Activated CD4-positive, alpha-beta memory T cell treated with anti-CD3 and anti-CD28 coated beads for 36 hours (primary cell): ENCODE results near the gene XPR1. TPM values are rescaled to one million over a fixed set of nuclear protein-coding genes. Genes with fewer than 3 reads are reported as not detected.

Source experiments
- CTCF ChIA-PET: fragments of 350-600 bp; sonication (Branson Sonifier 250); formaldehyde crosslinking; loops from one replicate; lab custom pipeline; 2021; ENCODE audit warnings: antibody characterized with exemption, inconsistent platforms; lab: Charles Lee
- POLR2A ChIA-PET: fragments of 350-600 bp; sonication (Branson Sonifier 250); formaldehyde crosslinking; loops from one replicate; lab custom pipeline; 2021; ENCODE audit warnings: antibody characterized with exemption; lab: Charles Lee
- DNase-seq: peaks from one replicate; pipeline ENCODE4 v3.0.0-alpha.2; 2020
- H3K27ac Mint-ChIP-seq: one replicate; pipeline ENCODE4 v1.8.0; 2021; ENCODE audit warnings: mixed read lengths
- H3K27me3 Mint-ChIP-seq: one replicate; pipeline ENCODE4 v1.8.0; 2021; ENCODE audit warnings: mixed read lengths
- H3K36me3 Mint-ChIP-seq: one replicate; pipeline ENCODE4 v1.8.0; 2021; ENCODE audit warnings: mixed read lengths
- H3K4me1 Mint-ChIP-seq: one replicate; pipeline ENCODE4 v1.8.0; 2021; ENCODE audit warnings: low read depth, mixed read lengths
- H3K4me3 Mint-ChIP-seq: one replicate; pipeline ENCODE4 v1.8.0; 2021; ENCODE audit warnings: mild to moderate bottlenecking, mixed read lengths
- H3K9me3 Mint-ChIP-seq: one replicate; pipeline ENCODE4 v1.8.0; 2021; ENCODE audit warnings: mixed read lengths
- intact Hi-C: fragments of 100-400 bp; cut with micrococcal nuclease; formaldehyde crosslinking; loops from one replicate; pipeline ENCODE4 v1.15.1; 2023
- total RNA-seq, 2 experiments: library from RNA; stranded (reverse); gene quantifications; one replicate each; pipeline ENCODE4 v1.2.3, GENCODE V29; 2021

The XPR1 gene
- total RNA-seq, 2 experiments from 2014 or later: 17.9 to 18.4 TPM

DNA sequence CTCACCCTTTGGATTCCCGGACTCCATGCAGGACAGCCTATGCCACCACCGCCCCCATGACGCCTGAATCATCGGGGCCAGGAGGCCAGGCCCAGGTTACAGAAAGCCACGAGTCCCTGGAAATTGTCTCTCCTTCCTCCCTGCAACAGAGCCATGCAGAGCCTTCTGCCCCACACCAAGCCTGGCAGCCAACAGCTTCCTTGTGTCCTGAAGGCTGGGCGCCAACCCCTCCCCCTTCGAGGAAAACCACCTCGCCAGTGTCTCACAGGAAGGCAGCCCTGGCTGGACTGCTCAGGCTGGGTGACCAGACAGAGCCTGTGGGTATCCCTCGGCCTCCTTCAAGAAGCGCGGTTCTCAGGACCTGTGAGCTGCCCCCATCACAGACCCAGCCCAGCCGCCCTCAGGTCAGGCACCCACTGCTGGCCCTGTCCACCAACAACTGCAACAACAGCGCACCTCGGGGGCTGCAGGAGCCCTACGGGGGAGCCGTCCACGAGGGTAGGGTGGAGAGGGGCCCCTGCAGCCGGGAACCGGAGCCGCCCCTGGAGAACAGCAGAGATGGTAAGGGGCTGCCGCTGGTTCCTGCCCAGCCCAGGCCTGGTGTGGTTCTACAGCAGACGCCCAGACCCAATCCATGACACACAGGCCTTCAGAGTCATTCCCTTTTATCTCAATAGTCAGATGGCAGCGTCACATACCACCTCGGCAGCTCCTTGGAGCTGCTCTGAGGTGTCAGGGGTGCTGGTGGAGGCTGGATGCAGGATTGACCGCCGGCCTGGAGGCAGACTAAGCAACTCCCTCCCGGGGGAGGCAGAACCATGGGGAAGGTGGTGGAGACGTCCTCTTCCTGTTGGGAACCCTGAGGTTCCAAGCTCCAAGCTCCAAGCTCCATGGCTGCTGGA is 304.5 kb downstream of the XPR1 start:
- no peak overlapping the region for H3K27ac Mint-ChIP-seq
- no peaks in the 10 kb centered on the region for H3K36me3 Mint-ChIP-seq
- ChIA-PET CTCF (no interaction called here), POLR2A (no interaction called here)
- no peak for DNase-seq
- H3K9me3 Mint-ChIP-seq: no peaks in the 10 kb centered on the region
- no peaks in the 10 kb centered on the region for H3K4me1 Mint-ChIP-seq
- peaks cover 2% of the 10 kb centered on the region for H3K27me3 Mint-ChIP-seq
- intact Hi-C loops: no loop called here
- no peak overlapping the region for H3K4me3 Mint-ChIP-seq

DNA sequence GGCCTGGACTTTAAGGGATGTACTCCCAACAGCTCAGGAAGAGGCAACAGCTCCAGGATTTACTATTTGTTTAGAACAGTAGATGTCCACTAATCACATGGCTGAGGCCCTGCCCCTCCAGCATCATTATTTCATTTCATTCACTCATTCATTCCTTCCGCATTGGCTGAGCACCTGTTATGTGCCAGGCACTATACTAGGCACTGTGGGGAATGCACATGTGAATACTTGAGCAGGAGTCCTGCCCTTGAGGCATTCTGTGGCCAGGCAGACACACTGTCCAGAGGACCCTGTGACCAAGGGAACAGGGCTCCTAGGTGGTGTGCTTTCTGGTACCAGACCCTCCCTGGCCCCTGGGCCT is 305.2 kb downstream of the XPR1 start:
- CTCF ChIA-PET: no interaction called here
- POLR2A ChIA-PET: no interaction called here
- intact Hi-C loops: no loop called here
- DNase-seq: no peak
- Mint-ChIP-seq H3K36me3 (no peaks in the 10 kb centered on the region), H3K4me3 (no peak overlapping the region), H3K9me3 (no peaks in the 10 kb centered on the region), H3K27ac (no peak overlapping the region), H3K27me3 (peaks cover 2% of the 10 kb centered on the region), H3K4me1 (no peaks in the 10 kb centered on the region)

- intact Hi-C loops: no loop called here
- DNase-seq: no peak
- Mint-ChIP-seq H3K27ac (no peak overlapping the region), H3K9me3 (no peaks in the 10 kb centered on the region), H3K27me3 (peaks cover 2% of the 10 kb centered on the region), H3K4me1 (no peaks in the 10 kb centered on the region), H3K36me3 (no peaks in the 10 kb centered on the region), H3K4me3 (no peak overlapping the region)
- CTCF ChIA-PET: no interaction called here
- POLR2A ChIA-PET: no interaction called here
Measured at GRCh38 chr1:180937624-180938225, 305.9 kb downstream of the XPR1 start.

DNA sequence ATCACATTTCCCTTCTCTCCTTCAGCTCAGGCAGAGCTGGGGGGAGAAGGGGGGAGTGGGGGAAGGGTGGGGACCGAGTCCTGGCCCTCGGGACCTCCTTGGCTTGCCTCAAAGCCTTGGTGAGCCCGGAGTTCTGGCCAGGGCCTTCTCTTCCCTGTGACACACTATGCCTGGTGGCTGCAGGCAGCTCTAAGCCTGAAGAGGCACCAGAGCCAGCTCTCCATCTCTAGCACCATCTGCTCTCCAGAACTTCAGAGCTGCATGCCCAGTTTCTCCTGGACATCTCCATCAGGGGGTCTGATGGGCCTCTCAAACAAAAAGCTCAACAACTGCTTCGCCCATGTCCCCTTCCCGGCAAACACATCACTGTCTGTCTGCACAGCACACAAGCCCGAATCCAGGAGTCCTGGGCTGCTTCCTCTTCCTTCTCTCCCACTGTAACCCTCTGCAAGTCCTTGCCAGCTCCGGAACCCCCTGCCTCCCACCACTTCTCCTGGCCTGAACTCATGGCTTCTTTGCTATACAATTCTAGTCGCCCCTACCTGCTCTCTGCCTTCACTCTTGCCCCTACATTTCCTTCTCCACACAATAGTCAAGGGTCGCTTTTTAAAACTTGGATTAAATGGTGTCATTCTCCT is 307.4 kb downstream of the XPR1 start:
- peaks cover 2% of the 10 kb centered on the region for H3K27me3 Mint-ChIP-seq
- H3K4me1 Mint-ChIP-seq: no peaks in the 10 kb centered on the region
- POLR2A ChIA-PET: no interaction called here
- CTCF ChIA-PET: interaction anchor here (1.5 kb wide), 1 partner anchor 15 kb away, joined by 3 read pairs; no protein-coding TSS in a partner anchor
- H3K4me3 Mint-ChIP-seq: no peak overlapping the region
- no peak overlapping the region for H3K27ac Mint-ChIP-seq
- no peaks in the 10 kb centered on the region for H3K9me3 Mint-ChIP-seq
- no peaks in the 10 kb centered on the region for H3K36me3 Mint-ChIP-seq
- no peak for DNase-seq
- intact Hi-C loops: no loop called here

DNA sequence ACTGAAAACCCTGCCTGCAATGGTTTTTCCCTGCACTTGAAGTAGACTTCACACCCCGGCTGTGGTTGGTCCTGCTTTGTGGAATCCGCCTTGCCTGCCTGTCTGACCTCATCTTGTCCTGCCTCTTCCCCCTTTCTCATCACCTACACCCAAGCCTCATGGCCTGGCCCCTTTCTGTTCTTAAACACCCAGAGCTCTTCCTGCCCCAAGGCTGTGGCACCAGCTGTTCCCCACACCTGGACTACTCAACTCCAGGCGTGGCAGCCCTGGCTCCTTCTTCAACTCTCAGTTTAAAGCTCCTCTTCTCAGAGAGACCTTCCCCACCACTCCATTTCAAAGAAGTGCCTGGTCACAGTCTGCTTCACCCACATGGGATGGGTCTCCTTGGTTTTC is 307.9 kb downstream of the XPR1 start:
- H3K9me3 Mint-ChIP-seq: no peaks in the 10 kb centered on the region
- DNase-seq: no peak
- no peak overlapping the region for H3K4me3 Mint-ChIP-seq
- ChIA-PET POLR2A (no interaction called here), CTCF (interaction anchor here (1.5 kb wide), 1 partner anchor 15 kb away, joined by 3 read pairs; no protein-coding TSS in a partner anchor)
- no peak overlapping the region for H3K27ac Mint-ChIP-seq
- H3K4me1 Mint-ChIP-seq: no peaks in the 10 kb centered on the region
- H3K36me3 Mint-ChIP-seq: no peaks in the 10 kb centered on the region
- intact Hi-C loops: no loop called here
- H3K27me3 Mint-ChIP-seq: no peaks in the 10 kb centered on the region

Other genes with a start within 250 kb of the XPR1 start
- 10 to 100 TPM; 36.7 to 40.8 TPM for gene ACBD6, start 129.4 kb upstream of the XPR1 start, total RNA-seq
- gene OVAAL, start 73.1 kb upstream of the XPR1 start, total RNA-seq: not detected